BLaER1 treated with 17β-estradiol and CSF1 and Interleukin-3, amounts not matched to agents 10 nM and 100 nM (cell line): Measurements from ENCODE around the gene CD52.

Source experiments
- H3K27ac ChIP-seq, 11 experiments: shearing (Covaris generic); formaldehyde crosslinking; 2 replicates each; pipeline ENCODE4 v1.8.1; 2022
- H3K27me3 ChIP-seq, 11 experiments: shearing (Covaris generic); formaldehyde crosslinking; 2 replicates each; pipeline ENCODE4 v1.8.1; 2022
- H3K36me3 ChIP-seq, 11 experiments: shearing (Covaris generic); formaldehyde crosslinking; 2 replicates each; pipeline ENCODE4 v1.8.1; 2022
- H3K4me1 ChIP-seq, 10 experiments: shearing (Covaris generic); formaldehyde crosslinking; 2 replicates each; pipeline ENCODE4 v1.8.1; 2022
- H3K4me2 ChIP-seq, 11 experiments: shearing (Covaris generic); formaldehyde crosslinking; 2 replicates each; pipeline ENCODE4 v1.8.1; 2022
- H3K4me3 ChIP-seq, 10 experiments: shearing (Covaris generic); formaldehyde crosslinking; 2 replicates each; pipeline ENCODE4 v1.8.1; 2022
- H3K9ac ChIP-seq, 11 experiments: shearing (Covaris generic); formaldehyde crosslinking; 2 replicates each; pipeline ENCODE4 v1.8.1; 2022
- H3K9me3 ChIP-seq, 11 experiments: shearing (Covaris generic); formaldehyde crosslinking; replicated peaks in 1 of 11; 2 replicates each; pipeline ENCODE4 v1.8.1; 2022
- H4K20me1 ChIP-seq, 11 experiments: shearing (Covaris generic); formaldehyde crosslinking; 2 replicates each; pipeline ENCODE4 v1.8.1; 2022
- Cebpa-rat ChIP-seq, 11 experiments: shearing (Covaris generic); IDR thresholded peaks; 2 replicates each; pipeline ENCODE4 v1.8.1; 2022

CD52 gene

GRCh38 chr1:26317146-26317545 lies 612 bp upstream of the CD52 start:
- peak overlapping the region; percentile 53 to 82 (median 74); a peak in 21 of 22 replicates for H3K27ac ChIP-seq
- H4K20me1 ChIP-seq: no peaks in the 10 kb centered on the region
- H3K4me1 ChIP-seq: peaks cover 83 to 95% (median 91%) of the 10 kb centered on the region in 10 experiments
- H3K4me3 ChIP-seq: peak overlapping the region in 6 of 10 experiments; percentile 32 to 70 (median 52); a peak in 10 of 20 replicates
- H3K9me3 ChIP-seq: no peaks in the 10 kb centered on the region
- H3K27me3 ChIP-seq: peaks cover 0 to 8% (median 0%) of the 10 kb centered on the region in 11 experiments; a peak in 1 of 22 replicates
- H3K36me3 ChIP-seq: peaks cover 0 to 5% (median 0%) of the 10 kb centered on the region in 11 experiments; a peak in 1 of 22 replicates
- TF ChIP-seq Cebpa-rat (IDR thresholded peaks at IDR 0.05): no peak
- H3K9ac ChIP-seq: peak overlapping the region; percentile 48 to 75 (median 67); a peak in 20 of 22 replicates
- H3K4me2 ChIP-seq: peak overlapping the region; percentile 76 to 98 (median 90)

GRCh38 chr1:26318338-26319064 lies 743 bp downstream of the CD52 start:
- H3K9ac ChIP-seq: peak overlapping the region; percentile 48 to 75 (median 67)
- peaks cover 0 to 6% (median 0%) of the 10 kb centered on the region in 11 experiments; a peak in 2 of 22 replicates for H3K36me3 ChIP-seq
- H3K4me2 ChIP-seq: peak overlapping the region; percentile 76 to 98 (median 90)
- peak overlapping the region; percentile 53 to 82 (median 74) for H3K27ac ChIP-seq
- peaks cover 0 to 8% (median 0%) of the 10 kb centered on the region in 11 experiments; a peak in 1 of 22 replicates for H3K27me3 ChIP-seq
- no peaks in the 10 kb centered on the region for H4K20me1 ChIP-seq
- peaks cover 80 to 87% (median 84%) of the 10 kb centered on the region in 10 experiments for H3K4me1 ChIP-seq
- no peaks in the 10 kb centered on the region for H3K9me3 ChIP-seq
- peak overlapping the region; percentile 22 to 70 (median 49); a peak in 19 of 20 replicates for H3K4me3 ChIP-seq
- TF ChIP-seq Cebpa-rat (IDR thresholded peaks at IDR 0.05): no peak

GRCh38 chr1:26320896-26321295 lies 3.1 kb downstream of the CD52 start:
- Histone ChIP-seq H3K27ac (peak overlapping the region in 10 of 11 experiments; percentile 6 to 82 (median 62); a peak in 16 of 22 replicates), H4K20me1 (no peaks in the 10 kb centered on the region), H3K9ac (peak overlapping the region in 9 of 11 experiments; percentile 33 to 75 (median 49); a peak in 17 of 22 replicates), H3K4me3 (peak overlapping the region in 1 of 10 experiments; percentile 28; a peak in 2 of 20 replicates), H3K9me3 (no peaks in the 10 kb centered on the region), H3K4me2 (peak overlapping the region; percentile 76 to 98 (median 90)), H3K36me3 (peaks cover 0 to 6% (median 0%) of the 10 kb centered on the region in 11 experiments; a peak in 2 of 22 replicates), H3K27me3 (peaks cover 0 to 8% (median 0%) of the 10 kb centered on the region in 11 experiments; a peak in 1 of 22 replicates), H3K4me1 (peaks cover 56 to 63% (median 61%) of the 10 kb centered on the region in 10 experiments)
- no peak for TF ChIP-seq Cebpa-rat (IDR thresholded peaks at IDR 0.05)

- peak overlapping the region; percentile 76 to 98 (median 90) for H3K4me2 ChIP-seq
- no peaks in the 10 kb centered on the region for H4K20me1 ChIP-seq
- H3K4me1 ChIP-seq: peaks cover 50 to 57% (median 55%) of the 10 kb centered on the region in 10 experiments
- peaks cover 0 to 8% (median 0%) of the 10 kb centered on the region in 11 experiments; a peak in 1 of 22 replicates for H3K27me3 ChIP-seq
- peak overlapping the region; percentile 33 to 75 (median 51); a peak in 20 of 22 replicates for H3K9ac ChIP-seq
- no peaks in the 10 kb centered on the region for H3K9me3 ChIP-seq
- H3K36me3 ChIP-seq: peaks cover 0 to 6% (median 0%) of the 10 kb centered on the region in 11 experiments; a peak in 2 of 22 replicates
- peak overlapping the region in 1 of 10 experiments; percentile 28; a peak in 1 of 20 replicates for H3K4me3 ChIP-seq
- H3K27ac ChIP-seq: peak overlapping the region in 10 of 11 experiments; percentile 6 to 82 (median 64); a peak in 16 of 22 replicates
- no peak for TF ChIP-seq Cebpa-rat (IDR thresholded peaks at IDR 0.05)
Observed at GRCh38 chr1:26321315-26322041, 3.7 kb downstream of the CD52 start.

GRCh38 chr1:26322042-26322331 lies 4.2 kb downstream of the CD52 start:
- TF ChIP-seq Cebpa-rat (IDR thresholded peaks at IDR 0.05): no peak
- Histone ChIP-seq H3K27me3 (peaks cover 0 to 8% (median 0%) of the 10 kb centered on the region in 11 experiments; a peak in 1 of 22 replicates), H3K4me1 (peaks cover 45 to 52% (median 50%) of the 10 kb centered on the region in 10 experiments), H3K4me2 (peak overlapping the region in 3 of 11 experiments; percentile 30 to 94 (median 77); a peak in 4 of 22 replicates), H3K9me3 (no peaks in the 10 kb centered on the region), H3K9ac (peak overlapping the region; percentile 22 to 74 (median 45); a peak in 17 of 22 replicates), H3K36me3 (peaks cover 0 to 6% (median 0%) of the 10 kb centered on the region in 11 experiments; a peak in 2 of 22 replicates), H3K4me3 (no peak overlapping the region), H4K20me1 (no peaks in the 10 kb centered on the region), H3K27ac (peak overlapping the region in 6 of 11 experiments; percentile 8 to 58 (median 40); a peak in 8 of 22 replicates)

GRCh38 chr1:26323382-26323781 lies 5.6 kb downstream of the CD52 start:
- Histone ChIP-seq H3K9me3 (no peaks in the 10 kb centered on the region), H3K27me3 (peaks cover 0 to 4% (median 0%) of the 10 kb centered on the region in 11 experiments; a peak in 1 of 22 replicates), H3K4me3 (no peak overlapping the region), H3K4me2 (no peak overlapping the region), H3K4me1 (peaks cover 31 to 38% (median 36%) of the 10 kb centered on the region in 10 experiments), H4K20me1 (no peaks in the 10 kb centered on the region), H3K27ac (no peak overlapping the region), H3K9ac (no peak overlapping the region), H3K36me3 (peaks cover 0 to 6% (median 0%) of the 10 kb centered on the region in 11 experiments; a peak in 2 of 22 replicates)
- no peak for TF ChIP-seq Cebpa-rat (IDR thresholded peaks at IDR 0.05)

- Histone ChIP-seq H3K9ac (no peak overlapping the region), H3K4me2 (no peak overlapping the region), H3K9me3 (no peaks in the 10 kb centered on the region), H3K4me1 (peaks cover 19 to 27% (median 24%) of the 10 kb centered on the region in 10 experiments), H4K20me1 (no peaks in the 10 kb centered on the region), H3K27me3 (no peaks in the 10 kb centered on the region), H3K4me3 (no peak overlapping the region), H3K27ac (no peak overlapping the region), H3K36me3 (peaks cover 0 to 6% (median 0%) of the 10 kb centered on the region in 11 experiments; a peak in 2 of 22 replicates)
- no peak for TF ChIP-seq Cebpa-rat (IDR thresholded peaks at IDR 0.05)
Observed at GRCh38 chr1:26324550-26324949, 6.8 kb downstream of the CD52 start.

GRCh38 chr1:26327956-26328362 lies 10.2 kb downstream of the CD52 start:
- H3K4me2 ChIP-seq: no peak overlapping the region
- no peaks in the 10 kb centered on the region; a peak in 1 of 20 replicates for H3K4me1 ChIP-seq
- no peaks in the 10 kb centered on the region for H4K20me1 ChIP-seq
- H3K4me3 ChIP-seq: no peak overlapping the region
- H3K27me3 ChIP-seq: no peaks in the 10 kb centered on the region
- H3K36me3 ChIP-seq: no peaks in the 10 kb centered on the region; a peak in 1 of 22 replicates
- no peak overlapping the region for H3K27ac ChIP-seq
- no peaks in the 10 kb centered on the region for H3K9me3 ChIP-seq
- TF ChIP-seq Cebpa-rat (IDR thresholded peaks at IDR 0.05): no peak
- H3K9ac ChIP-seq: 0 out of 22 replicates have a peak overlapping the region, but pooled peaks of 1 of the 11 experiments have one; percentile 10
